Measurements from ENCODE around the gene UBR3. TPM values are rescaled to one million over a fixed set of nuclear protein-coding genes. Genes with fewer than 3 reads are reported as not detected.

Gene UBR3
- total and polyA plus RNA-seq, 2 experiments from 2014 or later, result 10.7 to 28.0 TPM

DNA sequence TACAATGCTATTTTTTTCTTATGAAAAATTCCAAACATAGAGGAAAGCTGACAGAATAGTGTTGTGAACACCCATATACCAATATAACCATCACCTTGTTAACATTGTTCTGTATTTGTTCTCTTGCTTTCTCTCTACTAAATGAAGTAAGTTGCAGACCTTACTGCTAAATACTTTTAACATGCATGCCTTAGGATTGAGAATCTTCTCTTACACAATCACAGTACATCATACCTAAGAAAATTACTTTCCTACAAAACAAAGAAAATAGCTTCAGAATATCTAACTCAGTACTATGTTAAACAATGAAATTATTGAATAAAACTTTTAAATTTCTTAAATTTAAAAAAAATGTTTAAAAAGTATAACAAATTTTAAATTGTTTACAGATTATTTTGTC, 136.5 kb downstream of the UBR3 start:
- no peaks in the 10 kb centered on the region for H3K36me3 ChIP-seq (ENCODE audit: insufficient read depth)
- no peaks in the 10 kb centered on the region for H4K20me1 ChIP-seq (replicated peaks; ENCODE audit: insufficient read depth)
- H2AFZ ChIP-seq, result no peak overlapping the region
- no peaks in the 10 kb centered on the region for H3F3A ChIP-seq (replicated peaks; ENCODE audit: low read depth)
- ATAC-seq, result no peak
- Mint-ChIP-seq H3K27me3 (ENCODE audit: insufficient read depth, low read depth, poor library complexity) (no peaks in the 10 kb centered on the region), H3K4me3 (no peak overlapping the region), H3K36me3 (ENCODE audit: low read depth) (peaks cover 2% of the 10 kb centered on the region; the same call in 1 of the 3 replicates), H3K27ac (no peak overlapping the region), H3K9me3 (no peaks in the 10 kb centered on the region), H3K4me1 (no peaks in the 10 kb centered on the region)
- H3K4me3 ChIP-seq, result no peak overlapping the region
- H3K27me3 ChIP-seq (ENCODE audit: insufficient read depth), result no peaks in the 10 kb centered on the region
- TF ChIP-seq EZH2 (IDR thresholded peaks at IDR 0.05; ENCODE audit: low read depth, unreplicated experiment) (no peak), ZNF114 (CRISPR knock-in tag; IDR thresholded peaks at IDR 0.05) (no peak), STAT1 (IDR thresholded peaks at IDR 0.05; ENCODE audit: unreplicated experiment) (no peak), ZNF462 (CRISPR knock-in tag; IDR thresholded peaks at IDR 0.05) (no peak), CREB1 (CRISPR knock-in tag; IDR thresholded peaks at IDR 0.05; ENCODE audit: low read depth) (no peak)
- no peaks in the 10 kb centered on the region for H3K4me1 ChIP-seq (ENCODE audit: insufficient read depth)
- H3K79me2 ChIP-seq (replicated peaks; ENCODE audit: insufficient read depth), result no peaks in the 10 kb centered on the region
- H3K4me2 ChIP-seq, result no peak overlapping the region
- H3K9me2 ChIP-seq (ENCODE audit: insufficient read depth), result no peaks in the 10 kb centered on the region
- no peak for DNase-seq (ENCODE audit: low spot score)
- H3K27ac ChIP-seq (ENCODE audit: low read depth), result no peak overlapping the region

DNA sequence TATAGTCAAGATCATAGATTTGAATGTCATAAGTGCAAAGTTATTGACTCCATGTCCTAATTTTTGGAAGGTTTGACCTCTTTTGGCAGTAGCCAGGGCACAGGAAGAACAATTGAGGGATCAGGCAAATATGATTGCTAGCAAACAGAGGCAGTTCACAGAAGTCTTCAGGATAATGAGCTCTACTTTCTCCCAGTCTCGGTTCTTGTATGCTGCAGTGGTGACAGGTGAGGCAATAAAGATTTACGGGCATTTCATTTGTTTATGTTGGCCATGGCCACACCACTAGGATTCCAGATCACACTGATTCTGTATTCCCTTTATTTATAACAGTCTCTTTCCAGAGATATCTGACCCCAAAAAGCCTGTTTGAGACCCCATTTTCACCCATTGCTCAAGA, 137.5 kb downstream of the UBR3 start:
- Mint-ChIP-seq H3K27ac (no peak overlapping the region), H3K9me3 (peaks cover 4% of the 10 kb centered on the region; the same call in 1 of the 3 replicates), H3K36me3 (ENCODE audit: low read depth) (peaks cover 8% of the 10 kb centered on the region; the same call in 2 of the 3 replicates), H3K4me3 (no peak overlapping the region), H3K4me1 (no peaks in the 10 kb centered on the region), H3K27me3 (ENCODE audit: insufficient read depth, low read depth, poor library complexity) (no peaks in the 10 kb centered on the region)
- Histone ChIP-seq H3K4me1 (ENCODE audit: insufficient read depth) (no peaks in the 10 kb centered on the region), H3K9me2 (ENCODE audit: insufficient read depth) (no peaks in the 10 kb centered on the region), H3K36me3 (ENCODE audit: insufficient read depth) (no peaks in the 10 kb centered on the region), H3F3A (replicated peaks; ENCODE audit: low read depth) (no peaks in the 10 kb centered on the region), H3K79me2 (replicated peaks; ENCODE audit: insufficient read depth) (no peaks in the 10 kb centered on the region), H4K20me1 (replicated peaks; ENCODE audit: insufficient read depth) (no peaks in the 10 kb centered on the region), H3K27ac (ENCODE audit: low read depth) (no peak overlapping the region), H3K27me3 (ENCODE audit: insufficient read depth) (no peaks in the 10 kb centered on the region), H2AFZ (no peak overlapping the region), H3K4me3 (no peak overlapping the region), H3K4me2 (no peak overlapping the region)
- ATAC-seq (no peak), DNase-seq (ENCODE audit: low spot score) (no peak)
- TF ChIP-seq ZNF462 (CRISPR knock-in tag; IDR thresholded peaks at IDR 0.05) (no peak), STAT1 (IDR thresholded peaks at IDR 0.05; ENCODE audit: unreplicated experiment) (no peak), ZNF331 (CRISPR knock-in tag; IDR thresholded peaks at IDR 0.05; ENCODE audit: low read depth) (no peak)

Measured in GM23338 (cell line).